ENCODE data around the gene ITPR2. TPM values are rescaled to one million over a fixed set of nuclear protein-coding genes. Genes with fewer than 3 reads are reported as not detected.

The ITPR2 gene
- total RNA-seq, 4 donors from 2014 or later = 34.1 to 53.0 (median 41.0) TPM

DNA sequence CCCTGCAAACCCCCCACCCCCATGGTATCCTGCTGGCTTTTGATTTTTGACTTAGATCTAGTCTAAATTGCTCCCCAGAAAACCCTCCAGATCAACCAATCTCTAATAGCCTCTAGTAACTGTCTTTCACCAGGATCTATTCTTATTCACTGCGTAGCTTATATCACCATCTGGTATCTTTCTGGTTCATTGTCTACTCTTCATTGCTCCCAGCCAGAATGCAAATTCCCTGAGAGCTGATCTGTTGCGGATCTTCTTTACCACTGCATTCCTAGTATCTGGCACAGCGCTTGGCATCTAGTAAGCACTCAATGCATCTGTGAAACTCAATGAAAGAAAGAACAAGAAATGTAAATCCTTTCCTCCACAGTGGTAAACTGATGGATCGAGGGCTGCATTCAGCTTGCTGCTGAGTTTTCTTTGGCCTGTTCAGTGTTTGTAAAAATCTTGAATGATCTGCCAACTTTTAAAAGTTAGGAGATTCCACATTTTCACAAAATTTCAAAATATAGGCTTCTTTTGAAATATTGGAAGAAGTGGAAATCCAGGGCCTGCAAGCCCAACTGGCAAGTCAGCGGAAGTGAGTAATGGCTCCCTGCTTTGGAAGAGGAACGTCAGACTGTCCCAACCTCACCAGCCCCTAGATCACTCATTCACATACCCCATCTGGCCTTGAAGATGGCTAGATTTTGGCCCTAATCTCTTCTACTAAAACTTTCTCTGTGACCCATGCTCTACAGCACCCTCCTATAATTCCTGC, 363.4 kb downstream of the ITPR2 start:
- TF ChIP-seq, protein P1, sequence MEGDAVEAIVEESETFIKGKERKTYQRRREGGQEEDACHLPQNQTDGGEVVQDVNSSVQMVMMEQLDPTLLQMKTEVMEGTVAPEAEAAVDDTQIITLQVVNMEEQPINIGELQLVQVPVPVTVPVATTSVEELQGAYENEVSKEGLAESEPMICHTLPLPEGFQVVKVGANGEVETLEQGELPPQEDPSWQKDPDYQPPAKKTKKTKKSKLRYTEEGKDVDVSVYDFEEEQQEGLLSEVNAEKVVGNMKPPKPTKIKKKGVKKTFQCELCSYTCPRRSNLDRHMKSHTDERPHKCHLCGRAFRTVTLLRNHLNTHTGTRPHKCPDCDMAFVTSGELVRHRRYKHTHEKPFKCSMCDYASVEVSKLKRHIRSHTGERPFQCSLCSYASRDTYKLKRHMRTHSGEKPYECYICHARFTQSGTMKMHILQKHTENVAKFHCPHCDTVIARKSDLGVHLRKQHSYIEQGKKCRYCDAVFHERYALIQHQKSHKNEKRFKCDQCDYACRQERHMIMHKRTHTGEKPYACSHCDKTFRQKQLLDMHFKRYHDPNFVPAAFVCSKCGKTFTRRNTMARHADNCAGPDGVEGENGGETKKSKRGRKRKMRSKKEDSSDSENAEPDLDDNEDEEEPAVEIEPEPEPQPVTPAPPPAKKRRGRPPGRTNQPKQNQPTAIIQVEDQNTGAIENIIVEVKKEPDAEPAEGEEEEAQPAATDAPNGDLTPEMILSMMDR (IDR thresholded peaks at IDR 0.05; ENCODE audit: low read depth) = no peak

DNA sequence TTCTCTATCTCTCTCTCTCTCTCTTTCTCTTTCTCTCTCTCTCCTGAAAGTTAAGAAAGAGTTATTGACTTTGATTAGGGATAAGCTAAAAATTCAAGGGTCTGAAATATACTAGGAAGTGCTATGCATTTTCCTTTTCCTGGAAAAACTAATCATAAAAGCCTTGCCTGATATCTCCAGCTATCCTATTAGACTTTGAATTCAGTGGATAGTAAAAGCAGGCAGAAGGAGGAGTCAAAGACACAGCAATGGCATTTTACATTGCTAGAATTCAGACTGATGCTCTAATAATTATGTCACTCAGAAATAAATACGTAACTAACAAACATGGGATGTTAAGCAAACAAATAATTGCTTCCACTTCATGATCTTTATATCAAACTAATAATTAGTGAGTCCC, 365.6 kb downstream of the ITPR2 start:
- TF ChIP-seq, protein P1 (IDR thresholded peaks at IDR 0.05; ENCODE audit: low read depth) = no peak

DNA sequence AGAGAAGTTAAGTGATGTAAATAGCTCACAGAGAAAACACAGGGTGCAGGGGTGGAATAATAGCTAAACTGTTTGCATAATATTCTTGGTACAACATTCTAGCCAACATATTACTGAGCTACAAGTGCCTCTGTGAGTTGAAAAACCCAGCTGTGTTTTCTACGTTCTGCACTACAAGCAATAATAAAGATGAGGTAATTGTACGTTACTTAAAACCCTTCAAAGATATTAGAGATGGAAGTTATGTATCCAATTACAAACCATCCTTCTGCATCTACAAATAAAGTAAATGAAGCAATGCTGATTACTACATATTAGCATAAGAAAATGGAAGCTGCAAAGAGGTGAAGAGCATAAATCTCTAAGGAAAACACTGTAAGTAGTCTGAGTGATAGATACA, 366.3 kb downstream of the ITPR2 start:
- TF ChIP-seq, protein P1 (IDR thresholded peaks at IDR 0.05; ENCODE audit: low read depth) = no peak

GRCh38 chr12:26465419-26466097, 367.4 kb downstream of the ITPR2 start:
- TF ChIP-seq, protein P1 (IDR thresholded peaks at IDR 0.05; ENCODE audit: low read depth) = no peak

GRCh38 chr12:26461776-26462175, 371.2 kb downstream of the ITPR2 start:
- TF ChIP-seq, protein P1 (IDR thresholded peaks at IDR 0.05; ENCODE audit: low read depth) = no peak

GRCh38 chr12:26460361-26460760, 372.6 kb downstream of the ITPR2 start:
- TF ChIP-seq, protein P1 (IDR thresholded peaks at IDR 0.05; ENCODE audit: low read depth) = no peak

- TF ChIP-seq, protein P1 (IDR thresholded peaks at IDR 0.05; ENCODE audit: low read depth) = no peak
Measured at GRCh38 chr12:26455936-26456574, 376.9 kb downstream of the ITPR2 start.
